ENCODE results near the gene DYDC2. TPM values are rescaled to one million over a fixed set of nuclear protein-coding genes. Genes with fewer than 3 reads are reported as not detected.

DYDC2 gene
- total RNA-seq, 1 experiment from 2014 or later = 2.8 TPM

DNA sequence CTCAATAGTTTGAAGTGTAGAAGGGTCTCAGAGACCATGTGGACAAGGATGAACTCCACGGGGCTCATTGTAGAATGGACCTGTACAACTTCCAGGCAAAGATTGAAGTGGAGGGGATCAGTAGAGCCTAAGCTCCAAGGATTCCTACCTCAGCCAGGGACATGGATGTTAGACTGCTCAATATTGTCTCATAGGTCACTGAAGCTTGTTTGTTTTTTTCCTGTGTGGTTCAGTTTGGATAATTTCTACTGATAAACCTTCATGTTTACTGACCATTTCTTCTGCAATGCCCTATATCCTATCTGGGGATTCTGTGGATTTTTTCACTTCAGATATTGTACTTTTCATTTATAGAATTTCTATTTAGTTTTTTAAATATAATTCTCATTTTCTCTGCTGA, 8.9 kb downstream of the DYDC2 start:
- Histone ChIP-seq H4K5ac (ENCODE audit: insufficient read length, low read depth, low read length) (no peak overlapping the region), H3K23ac (ENCODE audit: insufficient read length, low read depth, low read length) (no peak overlapping the region), H3K18ac (ENCODE audit: insufficient read length, low read depth, low read length) (no peak overlapping the region), H2BK12ac (ENCODE audit: insufficient read length, low read depth, low read length) (no peak overlapping the region), H3K4ac (ENCODE audit: low read depth, low read length) (no peak overlapping the region), H2AFZ (ENCODE audit: low read length) (no peak overlapping the region), H4K8ac (replicated peaks; ENCODE audit: insufficient read length, low read depth, low read length) (no peak overlapping the region), H3K9ac (ENCODE audit: extremely low read depth, insufficient read length, low read length) (no peak overlapping the region), H2BK20ac (ENCODE audit: low read depth, low read length, poor library complexity, severe bottlenecking) (no peak overlapping the region), H3T11ph (ENCODE audit: low read length) (no peak overlapping the region), H3K4me2 (ENCODE audit: insufficient read depth, insufficient read length, low read length) (no peak overlapping the region), H2AK5ac (ENCODE audit: insufficient read length, low read length) (no peak overlapping the region), H2BK5ac (ENCODE audit: insufficient read length, low read length) (no peak overlapping the region), H3K79me1 (ENCODE audit: insufficient read depth, low read depth, low read length, poor library complexity, severe bottlenecking) (no peaks in the 10 kb centered on the region), H3K56ac (ENCODE audit: insufficient read length, low read depth, low read length) (no peak overlapping the region), H2BK120ac (ENCODE audit: low read depth, low read length, poor library complexity, severe bottlenecking) (no peak overlapping the region), H3K79me2 (ENCODE audit: insufficient read depth, low read length) (no peaks in the 10 kb centered on the region), H3K27ac (ENCODE audit: insufficient read length, low read depth, low read length) (no peak overlapping the region), H4K91ac (ENCODE audit: insufficient read length, low read depth, low read length) (no peak overlapping the region), H3K23me2 (ENCODE audit: insufficient read length, low read depth, low read length, poor library complexity, severe bottlenecking) (no peaks in the 10 kb centered on the region), H3K14ac (ENCODE audit: insufficient read depth, low read length) (no peak overlapping the region), H3K9me3 (ENCODE audit: control insufficient read depth, low read depth, low read length) (peaks cover 7% of the 10 kb centered on the region), H3K4me1 (ENCODE audit: insufficient read depth, low read length) (no peaks in the 10 kb centered on the region), H3K27me3 (ENCODE audit: insufficient read depth, low read length) (no peaks in the 10 kb centered on the region), H2BK15ac (ENCODE audit: low read depth, low read length) (no peak overlapping the region), H4K20me1 (ENCODE audit: control insufficient read depth, insufficient read depth, insufficient read length) (no peaks in the 10 kb centered on the region)
- no CpG with 5 or more reads among the region's 1 CpG for WGBS (ENCODE audit: extremely low coverage, insufficient read length, low lambda C conversion rate)
- TF ChIP-seq, protein P1, sequence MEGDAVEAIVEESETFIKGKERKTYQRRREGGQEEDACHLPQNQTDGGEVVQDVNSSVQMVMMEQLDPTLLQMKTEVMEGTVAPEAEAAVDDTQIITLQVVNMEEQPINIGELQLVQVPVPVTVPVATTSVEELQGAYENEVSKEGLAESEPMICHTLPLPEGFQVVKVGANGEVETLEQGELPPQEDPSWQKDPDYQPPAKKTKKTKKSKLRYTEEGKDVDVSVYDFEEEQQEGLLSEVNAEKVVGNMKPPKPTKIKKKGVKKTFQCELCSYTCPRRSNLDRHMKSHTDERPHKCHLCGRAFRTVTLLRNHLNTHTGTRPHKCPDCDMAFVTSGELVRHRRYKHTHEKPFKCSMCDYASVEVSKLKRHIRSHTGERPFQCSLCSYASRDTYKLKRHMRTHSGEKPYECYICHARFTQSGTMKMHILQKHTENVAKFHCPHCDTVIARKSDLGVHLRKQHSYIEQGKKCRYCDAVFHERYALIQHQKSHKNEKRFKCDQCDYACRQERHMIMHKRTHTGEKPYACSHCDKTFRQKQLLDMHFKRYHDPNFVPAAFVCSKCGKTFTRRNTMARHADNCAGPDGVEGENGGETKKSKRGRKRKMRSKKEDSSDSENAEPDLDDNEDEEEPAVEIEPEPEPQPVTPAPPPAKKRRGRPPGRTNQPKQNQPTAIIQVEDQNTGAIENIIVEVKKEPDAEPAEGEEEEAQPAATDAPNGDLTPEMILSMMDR (conservative IDR thresholded peaks at IDR 0.05) = no peak
- no peak for DNase-seq
- no peak overlapping the region for H3K4me3 Mint-ChIP-seq
- peaks cover 25 to 31% (median 30%) of the 10 kb centered on the region in 3 experiments for H3K36me3 Mint-ChIP-seq (ENCODE audit: insufficient read depth in 1 of 3, low read depth in 3 of 3)
- peaks cover 28 to 33% of the 10 kb centered on the region in 2 experiments for H3K9me3 Mint-ChIP-seq
- no peaks in the 10 kb centered on the region; the same call in 1 of the 2 replicates for H3K27me3 Mint-ChIP-seq (ENCODE audit: low read depth)
- no peak overlapping the region for H3K27ac Mint-ChIP-seq
- H3K4me1 Mint-ChIP-seq = no peaks in the 10 kb centered on the region
